PFSK-1 (cell line): ENCODE results near the gene ANKS1B.

ENCODE experiments used
- FOXP2 ChIP-seq: optimal IDR thresholded peaks from 2 replicates; pipeline ENCODE3; 2011; ENCODE audit warnings: borderline replicate concordance, control low read depth, inconsistent platforms; ENCODE audit not compliant: insufficient read depth; ENCODE audit errors: extremely low read length, extremely low read depth
- POLR2AphosphoS5 ChIP-seq: IDR thresholded peaks from 2 replicates; pipeline ENCODE4 v1.6.1; 2012; ENCODE audit warnings: low read depth, mild to moderate bottlenecking, control low read depth, low read length, moderate library complexity
- REST ChIP-seq, 2 experiments: IDR thresholded peaks; 2 replicates each; pipeline versions ENCODE4 v1.6.1 to v1.8.0; 2011 to 2012; ENCODE audit warnings: low read depth in 2 of 2, low read length in 2 of 2, control low read depth in 1 of 2, inconsistent platforms in 1 of 2, mild to moderate bottlenecking in 1 of 2, moderate library complexity in 1 of 2; ENCODE audit not compliant: insufficient read depth in 1 of 2
- TAF1 ChIP-seq: IDR thresholded peaks from 2 replicates; pipeline ENCODE4 v1.6.1; 2012; ENCODE audit warnings: low read length, control low read depth, borderline replicate concordance; ENCODE audit not compliant: insufficient read depth

- TF ChIP-seq POLR2AphosphoS5 (no peak), TAF1 (no peak), REST (IDR thresholded peaks at IDR 0.05; ENCODE audit: insufficient read depth in 1 of 2, low read depth in 2 of 2, low read length in 2 of 2) (no peak), FOXP2 (no peak)
Observed at GRCh38 chr12:99833397-99833796, 151.3 kb downstream of the ANKS1B start.
